Urinary bladder (tissue), 4 donors: ENCODE measurements around the gene SRPK2. TPM values are rescaled to one million over a fixed set of nuclear protein-coding genes. Genes with fewer than 3 reads are reported as not detected.
A peak's percentile ranks its signal among the peaks of the same experiment; 100 is the strongest.

Experiments used
- DNase-seq: peaks from one replicate; pipeline ENCODE4 v3.0.0-alpha.2; 2015; ENCODE audit errors: extremely low spot score
- H3K27ac ChIP-seq: one replicate; pipeline ENCODE4 v1.5.1; 2013; ENCODE audit warnings: low read depth, mild to moderate bottlenecking, moderate library complexity
- H3K36me3 ChIP-seq: one replicate; pipeline ENCODE4 v1.6.1; 2013; ENCODE audit warnings: mild to moderate bottlenecking, moderate library complexity; ENCODE audit not compliant: insufficient read depth
- H3K4me1 ChIP-seq: one replicate; pipeline ENCODE4 v1.6.1; 2013; ENCODE audit warnings: mild to moderate bottlenecking, moderate library complexity; ENCODE audit not compliant: insufficient read depth
- H3K4me3 ChIP-seq: one replicate; pipeline ENCODE4 v1.5.1; 2013; ENCODE audit warnings: low read depth, low read length
- WGBS: extraction: QIAGEN DNeasy Blood & Tissue Kit; methylation state at CpG from one replicate; pipeline ENCODE4 v1.1.7; 2013; 5-methylcytosine and 5-hydroxymethylcytosine counted together
- polyA plus RNA-seq: library from polyadenylated mRNA; stranded (reverse); fragments of 200-250 nt; gene quantifications from one replicate; pipeline ENCODE4 v1.2.3, GENCODE V29; 2013
- total RNA-seq: library from RNA; depleted of rRNA; stranded (reverse); fragments of >200 nt; gene quantifications from one replicate; pipeline ENCODE4 v1.2.3, GENCODE V29; 2014
- donor health status: healthy with polysubstance abuse.
- donor health status: healthy.

The SRPK2 gene
- total and polyA plus RNA-seq, 2 donors: 21.7 to 116 TPM

GRCh38 chr7:105118612-105119600 is 269.8 kb downstream of the SRPK2 start:
- Histone ChIP-seq H3K27ac (no peak overlapping the region), H3K36me3 (no peaks in the 10 kb centered on the region), H3K4me1 (no peaks in the 10 kb centered on the region), H3K4me3 (no peak overlapping the region)
- WGBS: 74% methylated on average over 9 of the region's 9 CpGs
- no peak for DNase-seq

- DNase-seq: no peak
- no peak overlapping the region for H3K27ac ChIP-seq
- H3K36me3 ChIP-seq: peaks cover 7% of the 10 kb centered on the region
- H3K4me3 ChIP-seq: no peak overlapping the region
- no peaks in the 10 kb centered on the region for H3K4me1 ChIP-seq
- WGBS: 85% methylated on average over 11 of the region's 11 CpGs
Measured at GRCh38 chr7:105112440-105113418, 276.0 kb downstream of the SRPK2 start.

GRCh38 chr7:105107458-105107857 is 281.3 kb downstream of the SRPK2 start:
- 88% methylated on average over 9 of the region's 9 CpGs for WGBS
- DNase-seq: no peak
- Histone ChIP-seq H3K27ac (no peak overlapping the region), H3K36me3 (peaks cover 9% of the 10 kb centered on the region), H3K4me1 (no peaks in the 10 kb centered on the region), H3K4me3 (no peak overlapping the region)

GRCh38 chr7:105106473-105106872 is 282.2 kb downstream of the SRPK2 start:
- Histone ChIP-seq H3K4me1 (no peaks in the 10 kb centered on the region), H3K27ac (no peak overlapping the region), H3K4me3 (no peak overlapping the region), H3K36me3 (peaks cover 7% of the 10 kb centered on the region)
- 87% methylated on average over 6 of the region's 6 CpGs for WGBS
- DNase-seq: no peak

- no peak for DNase-seq
- 47% methylated on average over 2 of the region's 2 CpGs for WGBS
- peaks cover 4% of the 10 kb centered on the region for H3K36me3 ChIP-seq
- no peaks in the 10 kb centered on the region for H3K4me1 ChIP-seq
- no peak overlapping the region for H3K4me3 ChIP-seq
- H3K27ac ChIP-seq: no peak overlapping the region
Measured at GRCh38 chr7:105105579-105105978, 283.1 kb downstream of the SRPK2 start.

GRCh38 chr7:105102557-105103352 is 286.0 kb downstream of the SRPK2 start:
- Histone ChIP-seq H3K36me3 (peaks cover 4% of the 10 kb centered on the region), H3K4me1 (no peaks in the 10 kb centered on the region), H3K27ac (no peak overlapping the region), H3K4me3 (no peak overlapping the region)
- no peak for DNase-seq
- WGBS: 66% methylated on average over 4 of the region's 4 CpGs

- no peak overlapping the region for H3K27ac ChIP-seq
- no peak for DNase-seq
- 56% methylated on average over 4 of the region's 4 CpGs for WGBS
- H3K36me3 ChIP-seq: peaks cover 4% of the 10 kb centered on the region
- H3K4me3 ChIP-seq: no peak overlapping the region
- no peaks in the 10 kb centered on the region for H3K4me1 ChIP-seq
Measured at GRCh38 chr7:105101864-105102263, 286.9 kb downstream of the SRPK2 start.

- H3K36me3 ChIP-seq: peaks cover 2% of the 10 kb centered on the region
- no peak overlapping the region for H3K27ac ChIP-seq
- WGBS: 65% methylated on average over 2 of the region's 2 CpGs
- no peak overlapping the region for H3K4me3 ChIP-seq
- no peak for DNase-seq
- H3K4me1 ChIP-seq: peaks cover 1% of the 10 kb centered on the region
Measured at GRCh38 chr7:105098863-105099515, 289.7 kb downstream of the SRPK2 start.

- Histone ChIP-seq H3K27ac (no peak overlapping the region), H3K36me3 (peaks cover 2% of the 10 kb centered on the region), H3K4me1 (peaks cover 1% of the 10 kb centered on the region), H3K4me3 (no peak overlapping the region)
- no peak for DNase-seq
- WGBS: 38% methylated on average over 7 of the region's 7 CpGs
Measured at GRCh38 chr7:105097619-105098018, 291.1 kb downstream of the SRPK2 start.

GRCh38 chr7:105096306-105096705 is 292.4 kb downstream of the SRPK2 start:
- 82% methylated on average over 3 of the region's 3 CpGs for WGBS
- H3K36me3 ChIP-seq: no peaks in the 10 kb centered on the region
- H3K27ac ChIP-seq: no peak overlapping the region
- no peak overlapping the region for H3K4me3 ChIP-seq
- peaks cover 1% of the 10 kb centered on the region for H3K4me1 ChIP-seq
- peak; percentile 45 for DNase-seq

GRCh38 chr7:105094966-105095365 is 293.8 kb downstream of the SRPK2 start:
- H3K4me3 ChIP-seq: no peak overlapping the region
- DNase-seq: no peak
- no peak overlapping the region for H3K27ac ChIP-seq
- peaks cover 1% of the 10 kb centered on the region for H3K4me1 ChIP-seq
- H3K36me3 ChIP-seq: no peaks in the 10 kb centered on the region

GRCh38 chr7:105088456-105088855 is 300.3 kb downstream of the SRPK2 start:
- no peak overlapping the region for H3K27ac ChIP-seq
- DNase-seq: no peak
- 90% methylated on average over 2 of the region's 2 CpGs for WGBS
- no peak overlapping the region for H3K4me3 ChIP-seq
- no peaks in the 10 kb centered on the region for H3K4me1 ChIP-seq
- no peaks in the 10 kb centered on the region for H3K36me3 ChIP-seq
